ENCODE results near the gene STK32C.
"Not testable (repeated sequence)": the region's sequence is repeated elsewhere in the genome, so short reads cannot be mapped to it uniquely, and the experiment has no call there.

Gene STK32C

DNA sequence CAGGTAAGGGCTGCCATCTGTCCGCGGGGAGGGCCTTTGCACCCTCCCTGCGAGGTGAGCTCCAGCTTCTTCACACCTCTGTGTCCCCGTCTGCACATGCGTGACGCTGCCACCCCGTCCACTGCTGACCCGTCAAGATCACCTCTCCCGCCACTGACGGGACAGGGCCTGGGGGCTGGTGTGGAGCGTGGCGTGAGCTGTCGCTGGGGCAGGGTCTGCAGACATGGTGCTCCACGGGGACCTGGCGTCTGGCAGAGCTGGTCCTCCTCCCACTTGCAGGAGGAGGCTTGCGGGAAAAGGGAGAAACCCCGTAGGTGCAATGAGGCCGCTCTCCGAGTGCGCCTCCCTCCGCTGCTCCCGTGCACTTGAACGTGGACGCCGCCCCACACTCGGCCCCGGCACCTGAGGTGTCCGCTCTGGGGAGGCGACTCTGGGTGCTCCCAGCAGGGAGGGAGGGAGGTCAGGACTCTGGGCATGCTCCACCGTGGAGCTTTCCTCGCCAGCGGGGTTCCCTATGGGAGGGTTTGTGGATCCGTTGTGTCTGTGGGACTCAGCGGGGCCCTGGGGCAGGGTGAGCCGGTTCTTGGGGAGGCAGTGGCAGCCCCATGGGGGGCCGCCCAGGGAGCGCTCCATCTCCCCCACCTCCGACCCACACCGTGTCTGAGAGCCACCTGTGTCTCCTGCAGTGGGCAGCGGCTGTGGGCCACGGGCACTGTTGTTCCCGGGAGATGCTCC lies 138.6 kb downstream of the STK32C start:
- DNase-seq (ENCODE audit: low read depth in 2 of 2): no peak

DNA sequence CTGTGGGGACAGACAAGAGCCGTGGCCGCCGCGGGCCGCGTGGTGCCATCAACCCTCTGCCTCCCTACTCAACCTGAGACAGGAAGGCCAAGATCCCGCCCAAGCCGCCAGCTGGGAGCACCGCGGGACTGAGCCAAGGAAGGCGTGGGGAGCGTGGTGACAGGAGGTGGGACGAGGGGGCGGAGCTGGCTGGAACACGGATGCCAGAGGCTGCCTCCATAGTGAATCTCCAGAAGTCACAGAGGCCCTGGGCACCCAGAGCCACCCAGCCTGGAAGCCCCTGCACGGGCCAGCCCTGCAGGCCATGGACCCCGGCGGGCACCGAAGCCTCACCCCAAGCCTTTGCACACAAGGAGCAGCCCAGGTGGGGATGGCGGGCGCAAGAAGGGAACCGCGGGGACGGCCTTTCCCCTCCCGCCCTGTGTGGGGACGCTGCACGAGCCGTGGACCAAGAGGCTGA lies 139.1 kb downstream of the STK32C start:
- DNase-seq (ENCODE audit: low read depth in 2 of 2): no peak

DNA sequence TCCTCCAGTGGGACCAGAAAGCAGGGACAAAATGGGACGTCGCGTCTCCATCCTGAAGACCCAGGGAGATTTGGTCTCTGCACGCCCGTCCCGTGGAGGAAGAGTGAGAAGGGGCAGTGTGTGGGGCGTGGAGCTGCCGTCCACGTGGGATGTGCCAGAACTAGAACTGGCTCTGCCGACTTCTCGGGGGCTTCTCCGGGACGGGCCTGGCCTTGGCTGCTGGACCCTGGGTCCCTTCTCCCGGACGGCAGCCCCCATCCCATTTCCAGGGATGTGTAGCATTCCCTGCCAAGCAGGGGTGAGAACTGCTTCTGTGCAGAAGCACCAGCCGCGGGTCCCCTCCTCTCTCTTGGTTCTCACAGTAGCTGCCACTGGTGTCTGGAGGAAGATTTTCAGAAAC lies 139.8 kb downstream of the STK32C start:
- no peak for DNase-seq (ENCODE audit: low read depth in 2 of 2)

DNA sequence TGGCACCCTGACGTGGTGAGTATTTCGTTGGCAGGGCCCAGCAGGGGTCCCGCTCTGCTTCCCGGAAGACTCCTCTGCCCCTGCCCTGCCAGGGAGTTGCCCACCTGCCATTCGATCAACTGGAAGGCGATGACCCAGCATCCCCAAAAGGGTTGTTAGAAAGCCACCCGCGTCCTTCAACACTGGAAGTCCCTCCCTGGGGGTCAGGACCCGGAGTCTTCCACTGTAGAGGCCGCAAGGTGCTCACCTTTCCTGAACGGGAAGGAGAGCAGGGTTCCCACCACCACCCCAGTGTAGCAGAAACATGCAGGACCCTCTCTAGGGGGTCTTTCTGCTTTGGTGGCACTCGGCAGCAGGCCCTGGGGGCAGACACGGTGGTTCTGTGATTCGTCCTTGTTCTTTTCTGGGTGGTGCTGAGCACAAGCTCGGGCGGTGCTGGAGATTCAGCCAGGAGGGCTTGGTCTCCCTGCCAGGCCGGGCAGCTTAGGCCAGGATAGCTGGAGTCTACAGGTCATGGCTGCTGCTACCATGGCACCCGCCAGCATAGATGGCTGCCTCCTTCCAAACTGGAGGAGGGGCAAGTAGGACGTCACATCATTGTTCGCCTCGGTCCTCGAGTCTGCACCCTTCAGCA lies 140.6 kb downstream of the STK32C start:
- DNase-seq (ENCODE audit: low read depth in 2 of 2): no peak

DNA sequence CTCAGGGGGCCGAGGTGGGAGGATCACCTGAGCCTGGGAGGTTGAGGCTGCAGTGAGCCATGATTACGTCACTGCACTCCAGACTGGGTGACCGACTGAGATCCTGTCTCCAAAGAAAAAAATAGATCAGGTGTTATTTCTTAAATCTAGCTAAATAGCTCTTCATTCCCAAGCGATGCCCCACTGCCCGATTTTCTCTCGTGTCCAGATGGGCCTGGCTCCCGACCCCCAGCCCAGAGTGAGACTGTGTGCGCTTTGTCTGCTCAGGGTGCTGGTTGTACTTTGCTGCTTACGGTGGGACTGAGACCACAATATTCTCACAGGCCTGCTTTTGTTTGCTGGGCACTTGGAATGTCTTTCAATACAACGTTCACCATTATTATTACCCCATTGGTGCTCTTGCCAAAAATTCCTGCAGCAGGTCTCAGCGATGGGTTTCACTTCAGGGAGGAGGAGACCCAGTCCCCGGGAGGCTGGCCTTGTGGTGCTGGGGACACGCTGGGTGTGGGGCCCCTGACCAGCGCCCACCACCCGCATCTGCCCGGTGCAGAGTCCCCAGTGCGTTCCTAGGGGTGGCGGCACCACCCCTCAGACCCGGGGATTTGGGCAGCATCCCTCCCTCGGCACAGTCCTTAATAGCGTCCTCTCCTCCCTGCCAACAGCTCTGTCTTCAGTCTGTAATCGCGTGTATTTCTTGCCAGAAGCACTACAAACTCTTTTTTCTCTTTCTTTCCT lies 141.4 kb downstream of the STK32C start:
- DNase-seq (ENCODE audit: low read depth in 2 of 2): no peak

DNA sequence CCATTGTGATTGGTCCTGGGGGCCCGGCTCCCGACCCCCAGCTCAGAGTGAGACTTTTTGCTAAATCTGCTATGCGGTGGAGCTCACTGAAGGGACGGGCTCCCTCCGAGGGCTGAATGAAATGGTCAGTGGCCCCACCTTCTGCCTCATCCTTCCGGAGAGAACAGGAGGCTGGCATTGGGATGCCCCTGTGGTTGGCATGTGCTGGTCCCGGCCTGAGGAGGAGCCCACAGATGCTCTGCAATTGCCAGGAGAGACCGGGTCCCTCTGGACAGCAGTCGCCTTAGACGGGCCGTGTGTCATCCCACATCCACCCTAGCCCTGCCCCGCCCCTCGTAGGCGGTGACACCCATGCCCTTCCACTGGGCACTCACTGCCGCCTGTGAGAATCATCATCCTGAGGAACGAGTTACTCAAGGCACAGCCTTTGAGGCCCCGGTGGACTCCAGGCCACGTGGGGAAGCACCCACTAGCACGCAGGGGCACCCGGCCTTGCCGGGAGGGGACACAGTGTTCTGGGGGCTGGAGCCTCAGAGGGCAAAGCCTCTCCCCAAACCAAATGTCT lies 142.3 kb downstream of the STK32C start:
- DNase-seq (ENCODE audit: low read depth in 2 of 2): no peak

DNA sequence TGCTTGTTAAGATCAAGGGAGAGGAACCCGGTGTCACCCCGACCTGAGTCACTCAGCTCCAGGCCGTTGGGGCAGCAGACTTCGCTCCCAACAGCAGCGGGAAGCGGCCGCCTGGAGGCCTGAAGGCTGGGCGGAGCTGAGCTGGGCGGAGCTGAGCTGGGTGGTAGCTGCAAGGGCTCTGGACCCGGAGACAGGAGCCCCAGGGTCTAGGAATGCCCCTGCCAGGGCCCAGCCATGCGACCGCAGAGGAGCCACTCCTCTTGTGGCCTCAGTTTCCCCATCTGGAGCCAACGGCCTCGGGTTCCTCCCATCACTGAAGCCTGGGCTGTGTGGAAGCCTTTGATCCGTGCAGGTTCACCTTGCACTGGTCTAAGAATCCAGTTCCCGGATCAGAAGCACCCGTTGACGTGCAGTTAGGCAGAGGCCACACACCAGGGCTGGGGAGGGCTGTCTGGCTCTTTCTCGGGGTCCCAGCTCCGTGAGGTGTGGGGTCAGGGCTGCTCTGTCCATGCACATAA lies 142.9 kb downstream of the STK32C start:
- no peak for DNase-seq (ENCODE audit: low read depth in 2 of 2)

DNA sequence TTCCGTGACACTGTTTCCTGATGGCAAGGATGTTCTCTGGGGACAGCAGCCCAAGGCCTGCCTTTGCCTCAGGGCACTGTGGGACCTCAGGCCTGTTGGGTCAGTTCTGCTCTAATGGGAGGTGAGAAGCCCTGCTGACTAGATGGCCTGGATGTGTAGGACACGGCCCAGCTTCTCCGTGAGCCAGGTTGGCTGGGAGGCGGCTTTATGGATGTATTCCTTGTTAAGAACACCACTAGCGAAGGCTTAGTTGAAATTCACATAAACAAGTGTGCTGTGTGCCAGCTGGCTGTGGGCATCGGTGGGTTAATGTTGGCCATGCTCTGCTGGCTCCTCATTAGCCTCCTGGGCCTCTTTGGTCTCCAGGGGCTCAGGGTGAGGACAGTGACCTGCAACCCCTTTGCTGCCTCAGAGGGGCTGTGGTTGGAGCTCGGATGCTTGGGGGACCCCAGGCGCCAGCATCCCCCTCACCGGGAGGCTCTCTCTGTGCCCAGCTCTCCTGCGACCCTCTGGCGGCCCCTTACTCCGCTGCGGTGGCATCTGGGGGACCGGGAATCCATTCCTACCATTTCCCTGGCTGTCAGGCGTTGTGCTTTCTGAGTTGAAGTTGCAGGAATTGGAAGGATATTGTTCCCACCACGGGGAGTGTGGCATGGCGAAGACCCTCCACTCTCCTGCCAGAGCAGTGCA lies 143.8 kb downstream of the STK32C start:
- DNase-seq (ENCODE audit: low read depth in 2 of 2): no peak

DNA sequence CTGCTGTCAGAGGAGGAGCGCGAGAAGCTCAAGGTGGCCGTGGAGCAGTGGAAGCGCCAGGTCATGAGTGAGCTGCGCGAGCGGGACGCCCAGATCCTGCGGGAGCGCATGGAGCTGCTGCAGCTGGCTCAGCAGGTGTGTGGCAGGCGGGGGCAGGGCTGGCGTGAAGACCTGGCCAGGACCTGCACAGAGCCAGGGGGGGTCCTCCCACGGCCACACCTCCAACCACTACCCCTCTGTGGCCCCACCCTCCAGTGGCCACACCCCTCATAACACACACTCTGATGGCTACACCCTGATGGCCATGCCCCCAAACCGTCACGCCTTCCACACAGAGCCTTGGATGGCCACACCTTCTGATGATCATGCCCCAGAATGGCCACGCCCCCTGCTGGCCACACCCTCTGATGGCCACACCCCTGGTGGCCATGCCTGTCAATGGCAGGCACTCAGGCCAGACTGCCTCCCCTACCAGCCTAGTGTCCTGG lies 144.4 kb downstream of the STK32C start:
- peak in 1 of 2 donors; percentile 69 for DNase-seq (ENCODE audit: low read depth in 2 of 2)

DNA sequence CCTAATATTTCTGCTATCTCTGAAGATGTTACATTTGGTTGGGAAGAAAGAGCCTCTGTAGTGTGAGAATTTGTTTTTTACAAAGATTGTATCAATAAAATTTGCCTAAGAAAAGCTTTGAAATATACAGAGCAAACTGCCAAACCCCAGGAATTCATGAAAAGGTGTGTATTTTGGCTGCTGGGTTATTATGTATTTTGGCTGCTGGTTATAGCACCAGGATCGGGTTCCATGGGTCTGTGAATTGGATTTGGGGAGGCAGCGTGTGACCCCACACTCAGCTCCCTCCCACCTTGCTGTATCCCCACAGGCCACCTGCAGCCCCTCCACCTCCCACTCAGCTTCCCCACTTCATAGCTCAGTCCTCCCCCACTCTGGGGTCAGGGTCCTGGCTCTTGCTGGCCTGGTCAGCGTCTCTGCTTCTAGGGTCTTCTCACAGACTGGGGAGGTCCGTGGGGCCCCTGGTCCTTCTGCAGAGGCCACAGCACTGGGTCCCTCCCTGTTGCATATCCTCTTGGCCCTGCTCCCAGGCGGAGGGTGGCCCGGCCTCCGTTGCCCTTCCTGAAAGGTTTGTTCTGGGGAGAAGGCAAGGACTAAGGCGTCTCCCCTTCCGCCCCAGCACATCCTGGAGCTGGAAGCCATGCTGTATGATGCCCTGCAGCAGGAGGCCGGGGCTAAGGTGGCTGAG lies 145.0 kb downstream of the STK32C start:
- no peak for DNase-seq (ENCODE audit: low read depth in 2 of 2)

DNA sequence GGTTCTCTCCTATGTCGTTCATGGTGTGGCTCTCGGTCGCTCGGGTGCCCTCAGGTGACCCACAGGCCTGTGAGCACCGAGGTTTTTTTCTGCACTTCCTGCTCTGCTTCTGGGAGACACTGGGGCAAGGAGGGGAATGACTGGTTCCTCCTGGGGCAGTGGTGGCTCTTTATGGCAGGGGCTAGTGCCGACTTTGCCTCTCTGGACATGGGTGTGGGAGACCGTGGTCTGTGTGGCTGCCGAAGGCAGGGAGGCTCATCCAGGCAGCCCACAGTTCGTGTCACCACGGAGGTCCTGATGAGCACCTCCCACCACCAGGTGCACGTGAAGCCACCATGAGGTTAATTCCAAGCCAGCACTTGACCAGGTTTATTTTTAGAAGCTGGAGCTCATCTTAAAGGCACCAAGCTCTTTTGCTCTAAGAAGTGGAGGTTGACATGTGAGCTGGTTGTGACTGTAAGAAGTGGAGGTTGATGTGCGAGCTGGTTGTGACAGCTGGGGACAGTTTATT lies 145.7 kb downstream of the STK32C start:
- DNase-seq (ENCODE audit: low read depth in 2 of 2): no peak

DNA sequence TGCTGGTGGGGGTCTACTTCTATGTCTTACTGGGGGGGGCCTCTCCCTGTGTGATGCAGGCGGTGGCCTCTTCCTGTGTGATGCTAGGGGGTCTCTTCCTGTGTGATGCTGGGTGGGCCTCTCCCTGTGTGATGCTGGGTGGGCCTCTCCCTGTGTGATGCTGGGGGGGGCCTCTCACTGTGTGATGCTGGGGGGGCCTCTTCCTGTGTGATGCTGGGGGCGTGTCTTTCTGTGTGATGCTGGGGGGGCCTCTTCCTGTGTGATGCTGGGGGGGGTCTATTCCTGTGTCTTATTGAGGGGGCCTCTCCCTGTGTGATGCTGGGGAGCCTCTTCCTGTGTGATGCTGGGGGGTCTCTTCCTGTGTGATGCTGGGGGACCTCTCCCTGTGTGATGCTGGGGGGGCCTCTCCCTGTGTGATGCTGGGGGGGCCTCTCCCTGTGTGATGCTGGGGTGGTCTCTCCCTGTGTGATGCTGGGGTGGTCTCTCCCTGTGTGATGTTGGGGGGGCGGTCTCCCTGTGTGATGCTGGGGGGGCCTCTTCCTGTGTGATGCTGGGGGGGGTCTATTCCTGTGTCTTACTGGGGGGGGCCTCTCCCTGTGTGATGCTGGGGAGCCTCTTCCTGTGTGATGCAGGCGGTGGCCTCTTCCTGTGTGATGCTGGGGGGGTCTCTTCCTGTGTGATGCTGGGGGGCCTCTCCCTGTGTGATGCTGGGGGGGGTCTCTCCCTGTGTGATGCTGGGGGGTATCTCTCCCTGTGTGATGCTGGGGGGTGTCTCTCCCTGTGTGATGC lies 146.7 kb downstream of the STK32C start:
- not testable (repeated sequence) for DNase-seq (ENCODE audit: low read depth in 2 of 2)

DNA sequence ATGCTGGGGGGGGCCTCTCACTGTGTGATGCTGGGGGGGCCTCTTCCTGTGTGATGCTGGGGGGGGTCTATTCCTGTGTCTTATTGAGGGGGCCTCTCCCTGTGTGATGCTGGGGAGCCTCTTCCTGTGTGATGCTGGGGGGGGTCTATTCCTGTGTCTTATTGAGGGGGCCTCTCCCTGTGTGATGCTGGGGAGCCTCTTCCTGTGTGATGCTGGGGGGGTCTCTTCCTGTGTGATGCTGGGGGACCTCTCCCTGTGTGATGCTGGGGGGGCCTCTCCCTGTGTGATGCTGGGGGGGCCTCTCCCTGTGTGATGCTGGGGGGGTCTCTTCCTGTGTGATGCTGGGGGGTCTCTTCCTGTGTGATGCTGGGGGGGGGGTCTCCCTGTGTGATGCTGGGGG lies 147.5 kb downstream of the STK32C start:
- DNase-seq (ENCODE audit: low read depth in 2 of 2): not testable (repeated sequence)

DNA sequence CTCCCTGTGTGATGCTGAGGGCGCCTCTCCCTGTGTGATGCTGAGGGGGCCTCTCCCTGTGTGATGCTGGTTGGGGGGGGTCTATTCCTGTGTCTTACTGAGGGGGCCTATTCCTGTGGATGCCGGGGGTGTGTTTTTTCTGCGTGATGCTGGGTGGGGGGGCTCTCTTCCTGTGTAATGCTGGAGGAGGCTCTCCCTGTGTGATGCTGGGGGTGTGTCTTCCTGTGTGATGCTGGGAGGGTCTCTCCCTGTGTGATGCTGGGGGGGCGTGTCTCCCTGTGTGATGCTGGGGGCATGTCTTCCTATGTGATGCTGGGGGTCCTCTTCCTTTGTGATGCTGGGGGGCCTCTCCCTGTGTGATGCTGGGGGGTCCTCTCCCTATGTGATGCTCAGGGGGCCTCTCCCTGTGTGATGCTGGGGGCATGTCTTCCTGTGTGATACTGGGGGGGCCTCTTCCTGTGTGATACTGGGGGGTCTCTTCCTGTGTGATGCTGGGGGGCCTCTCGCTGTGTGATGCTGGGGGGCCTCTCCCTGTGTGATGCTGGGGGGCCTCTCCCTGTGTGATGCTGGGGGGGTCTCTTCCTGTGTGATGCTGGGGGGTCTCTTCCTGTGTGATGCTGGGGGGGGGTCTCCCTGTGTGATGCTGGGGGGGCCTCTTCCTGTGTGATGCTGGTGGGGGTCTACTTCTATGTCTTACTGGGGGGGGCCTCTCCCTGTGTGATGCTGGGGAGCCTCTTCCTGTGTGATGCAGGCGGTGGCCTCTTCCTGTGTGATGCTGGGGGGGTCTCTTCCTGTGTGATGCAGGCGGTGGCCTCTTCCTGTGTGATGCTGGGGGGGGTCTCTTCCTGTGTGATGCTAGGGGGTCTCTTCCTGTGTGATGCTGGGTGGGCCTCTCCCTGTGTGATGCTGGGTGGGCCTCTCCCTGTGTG lies 148.2 kb downstream of the STK32C start:
- DNase-seq (ENCODE audit: low read depth in 2 of 2): not testable (repeated sequence)

DNA sequence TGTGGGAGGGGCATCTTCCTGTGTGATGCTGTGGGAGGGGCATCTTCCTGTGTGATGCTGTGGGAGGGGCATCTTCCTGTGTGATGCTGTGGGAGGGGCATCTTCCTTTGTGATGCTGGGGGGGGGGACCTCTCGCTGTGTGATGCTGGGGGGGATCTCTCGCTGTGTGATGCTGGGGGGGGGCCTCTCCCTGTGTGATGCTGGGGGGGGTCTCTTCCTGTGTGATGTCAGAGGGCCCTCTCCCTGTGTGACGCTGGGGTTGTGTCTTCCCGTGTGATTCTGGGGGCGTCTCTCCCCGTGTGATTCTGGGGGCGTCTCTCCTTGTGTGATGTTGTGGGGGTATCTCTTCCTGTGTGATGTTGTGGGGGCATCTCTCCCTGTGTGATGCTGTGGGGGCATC lies 148.9 kb downstream of the STK32C start:
- DNase-seq (ENCODE audit: low read depth in 2 of 2): no peak

DNA sequence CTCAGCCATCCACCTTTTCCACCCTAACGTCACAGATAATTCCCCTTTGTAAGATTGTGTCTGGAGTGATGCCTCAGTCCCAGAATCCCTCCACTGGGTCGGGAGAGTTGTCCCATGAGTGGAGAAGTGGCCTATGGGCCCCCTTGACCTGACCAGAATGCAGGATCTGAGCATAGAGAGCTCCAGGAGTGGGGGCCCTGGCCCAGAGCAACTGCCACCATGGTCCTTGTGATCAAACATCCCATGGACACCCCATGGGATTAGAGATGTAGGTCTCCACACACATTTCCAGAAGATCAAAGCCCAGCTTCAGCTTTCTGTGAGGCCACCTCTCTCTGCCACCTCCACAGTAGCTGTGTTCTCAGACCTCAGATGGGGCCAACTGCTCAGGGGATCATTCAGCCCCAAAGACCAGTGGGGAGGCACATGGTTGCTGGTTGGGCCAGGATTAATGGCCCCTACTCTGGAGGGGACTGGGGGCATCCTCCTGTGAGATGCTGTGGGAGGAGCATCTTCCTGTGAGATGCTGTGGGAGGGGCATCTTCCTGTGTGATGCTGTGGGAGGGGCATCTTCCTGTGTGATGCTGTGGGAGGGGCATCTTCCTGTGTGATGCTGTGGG lies 149.5 kb downstream of the STK32C start:
- DNase-seq (ENCODE audit: low read depth in 2 of 2): no peak

Data from stimulated activated CD4-positive, alpha-beta T cell treated with anti-CD3 and anti-CD28 coated beads, Interleukin-4, amount 100 ng/mL, for 48 hours (primary cell).